Measurements from ENCODE around the gene CSPG4.
"Not testable (repeated sequence)": the region's sequence is repeated elsewhere in the genome, so short reads cannot be mapped to it uniquely, and the experiment has no call there.

Gene CSPG4

DNA sequence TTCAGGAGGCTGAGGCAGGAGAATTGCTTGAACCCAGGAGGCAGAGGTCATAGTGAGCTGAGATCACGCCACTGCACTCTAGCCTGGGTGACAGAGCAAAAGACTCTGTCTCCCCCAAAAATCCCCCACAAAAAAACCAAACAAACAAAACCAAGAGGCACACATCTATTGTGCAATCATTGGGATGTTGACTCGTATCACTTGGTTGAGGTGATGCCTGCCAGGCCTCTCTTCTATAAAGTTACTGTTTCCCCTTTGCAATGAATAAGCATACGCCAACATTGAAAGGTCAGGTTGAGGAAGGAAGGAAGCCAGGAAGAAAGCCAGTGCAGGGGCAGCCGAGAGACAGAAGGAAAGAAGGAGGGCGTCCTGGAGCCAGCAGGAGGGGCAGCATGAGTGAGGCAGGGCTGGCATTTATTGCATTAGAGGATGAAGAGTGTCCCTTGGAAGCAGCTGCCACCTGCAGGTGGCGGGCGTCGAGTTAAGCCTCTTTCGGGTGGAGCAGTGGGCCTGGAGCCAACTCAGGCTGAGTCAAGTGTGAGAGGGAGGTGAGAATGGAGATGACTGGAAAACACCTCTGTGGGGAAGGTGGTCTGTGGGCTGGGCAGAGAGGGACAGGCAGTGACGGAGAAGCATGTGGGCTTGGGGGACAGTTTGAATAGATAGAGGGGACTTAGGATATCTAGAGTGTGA, 8.3 kb upstream of the CSPG4 start:
- Mint-ChIP-seq H3K4me3 (no peak overlapping the region), H3K27ac (peak overlapping the region; percentile 13), H3K9me3 (no peaks in the 10 kb centered on the region), H3K27me3 (peaks cover 5% of the 10 kb centered on the region), H3K36me3 (no peaks in the 10 kb centered on the region), H3K4me1 (peaks cover 7% of the 10 kb centered on the region)

GRCh38 chr15:75720297-75720696, 7.6 kb upstream of the CSPG4 start:
- Mint-ChIP-seq H3K27me3 (peaks cover 5% of the 10 kb centered on the region), H3K27ac (no peak overlapping the region), H3K4me3 (no peak overlapping the region), H3K36me3 (no peaks in the 10 kb centered on the region), H3K9me3 (no peaks in the 10 kb centered on the region), H3K4me1 (peaks cover 7% of the 10 kb centered on the region)

DNA sequence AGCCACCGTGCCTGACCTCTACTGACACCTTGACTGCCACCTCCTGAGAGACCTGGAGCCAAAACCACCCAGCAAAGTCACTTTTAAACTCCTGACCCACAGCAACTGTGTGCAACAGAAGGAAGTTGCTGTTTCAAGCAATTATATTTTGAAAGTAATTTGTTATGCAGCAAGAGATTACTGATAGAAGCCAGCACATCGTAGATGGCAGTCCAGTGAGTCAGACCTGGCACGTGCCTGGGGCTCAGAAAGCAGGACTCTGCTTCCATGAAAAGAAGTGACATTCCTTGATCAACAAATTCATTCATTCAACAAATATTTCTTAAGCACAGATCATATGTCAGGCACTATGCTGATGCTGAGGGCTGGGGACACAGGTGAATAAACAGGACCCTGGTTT, 5.7 kb upstream of the CSPG4 start:
- Mint-ChIP-seq H3K36me3 (no peaks in the 10 kb centered on the region), H3K27ac (no peak overlapping the region), H3K27me3 (peaks cover 6% of the 10 kb centered on the region), H3K4me1 (peaks cover 7% of the 10 kb centered on the region), H3K4me3 (no peak overlapping the region), H3K9me3 (no peaks in the 10 kb centered on the region)

GRCh38 chr15:75717001-75717400, 4.4 kb upstream of the CSPG4 start:
- not testable (repeated sequence) for H3K4me3 Mint-ChIP-seq, H3K9me3 Mint-ChIP-seq, H3K27ac Mint-ChIP-seq, H3K27me3 Mint-ChIP-seq, H3K4me1 Mint-ChIP-seq, H3K36me3 Mint-ChIP-seq

DNA sequence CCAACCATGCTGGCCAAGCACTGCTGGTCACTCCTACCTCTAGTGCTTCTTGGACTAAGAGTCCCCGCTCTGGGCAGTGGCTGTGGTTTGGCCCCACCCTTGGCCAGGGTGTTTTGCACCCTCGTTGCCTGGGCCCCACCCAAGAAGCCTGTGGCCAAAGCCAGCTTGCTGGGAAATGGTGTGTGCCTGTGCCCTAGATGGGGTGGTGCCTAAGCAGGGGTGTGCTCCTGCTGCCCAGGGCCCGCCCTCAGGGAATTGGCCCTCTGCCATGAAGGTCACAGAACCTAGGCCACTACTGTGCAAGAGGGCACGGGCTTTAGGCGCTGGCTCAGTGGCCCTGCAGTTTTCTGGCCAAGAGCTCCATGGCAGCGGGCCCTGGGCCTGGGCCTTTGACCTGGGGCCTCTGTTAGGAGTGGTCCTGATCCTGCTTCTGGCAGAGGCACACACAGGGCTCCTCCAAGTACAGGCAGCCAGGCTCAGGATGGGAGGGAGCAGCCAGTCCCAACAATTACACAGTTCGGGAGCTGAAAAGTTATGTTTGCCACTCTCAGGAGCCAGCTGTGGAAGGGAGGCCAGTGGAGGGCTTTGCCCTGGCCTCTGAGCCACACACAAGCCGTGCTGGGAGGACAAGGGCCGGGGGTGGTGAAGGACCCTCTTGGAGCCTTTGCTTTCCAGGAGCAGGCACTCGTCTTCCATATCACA, 3.8 kb upstream of the CSPG4 start:
- not testable (repeated sequence) for H3K9me3 Mint-ChIP-seq, H3K27ac Mint-ChIP-seq, H3K36me3 Mint-ChIP-seq, H3K4me3 Mint-ChIP-seq, H3K27me3 Mint-ChIP-seq, H3K4me1 Mint-ChIP-seq

DNA sequence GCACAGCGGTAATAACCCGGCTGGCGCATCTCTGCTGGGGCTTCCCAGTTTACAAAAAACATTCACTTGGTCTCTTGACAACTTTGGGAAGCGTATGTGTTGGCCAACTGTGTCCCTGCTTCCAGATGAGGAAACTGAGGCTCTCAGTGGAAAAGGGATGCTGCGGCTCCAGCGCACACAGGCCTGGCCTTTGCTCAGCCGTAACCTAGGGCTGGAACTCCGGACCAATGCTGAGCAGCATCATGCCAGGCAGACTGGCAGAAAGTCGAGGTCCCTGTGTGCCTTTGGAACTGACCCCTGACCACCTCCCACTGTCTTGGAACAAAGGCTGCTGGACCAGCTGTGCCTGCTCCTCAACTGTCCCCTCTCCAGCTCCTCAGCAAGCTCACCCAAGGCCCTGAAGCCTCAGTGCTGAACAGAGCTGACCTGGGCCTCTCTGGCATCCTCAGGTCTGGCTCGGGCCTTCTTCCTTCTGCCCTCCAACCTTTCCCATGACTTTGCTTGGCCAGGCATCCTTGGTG, 2.7 kb upstream of the CSPG4 start:
- not testable (repeated sequence) for H3K36me3 Mint-ChIP-seq, H3K27ac Mint-ChIP-seq, H3K4me1 Mint-ChIP-seq, H3K4me3 Mint-ChIP-seq, H3K27me3 Mint-ChIP-seq, H3K9me3 Mint-ChIP-seq

DNA sequence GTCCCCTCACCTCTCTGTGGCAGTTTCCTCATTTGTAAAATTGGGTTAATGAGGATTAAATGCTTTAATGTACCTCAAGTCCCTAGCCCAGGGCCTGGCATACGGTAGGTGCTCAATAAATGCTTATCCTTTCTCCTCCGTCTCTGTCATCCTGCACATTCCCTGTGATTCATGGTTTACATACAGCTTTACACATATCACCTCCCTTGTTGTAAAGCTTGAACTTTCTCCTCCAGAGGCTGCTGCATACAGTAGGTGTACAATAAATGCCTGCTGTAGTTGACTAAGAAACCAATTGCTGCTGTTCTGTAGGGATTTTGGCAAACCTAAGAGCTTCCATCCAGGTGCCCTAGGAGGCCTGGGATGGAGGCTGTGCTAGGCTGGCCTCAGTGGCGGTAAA, 1.5 kb upstream of the CSPG4 start:
- H3K36me3 Mint-ChIP-seq = no peaks in the 10 kb centered on the region
- H3K9me3 Mint-ChIP-seq = no peaks in the 10 kb centered on the region
- no peak overlapping the region for H3K4me3 Mint-ChIP-seq
- H3K4me1 Mint-ChIP-seq = no peaks in the 10 kb centered on the region
- no peak overlapping the region for H3K27ac Mint-ChIP-seq
- peaks cover 3% of the 10 kb centered on the region for H3K27me3 Mint-ChIP-seq

GRCh38 chr15:75713338-75713895, 769 bp upstream of the CSPG4 start:
- H3K27ac Mint-ChIP-seq = no peak overlapping the region
- H3K9me3 Mint-ChIP-seq = no peaks in the 10 kb centered on the region
- no peaks in the 10 kb centered on the region for H3K36me3 Mint-ChIP-seq
- no peak overlapping the region for H3K4me3 Mint-ChIP-seq
- peaks cover 3% of the 10 kb centered on the region for H3K27me3 Mint-ChIP-seq
- no peaks in the 10 kb centered on the region for H3K4me1 Mint-ChIP-seq

DNA sequence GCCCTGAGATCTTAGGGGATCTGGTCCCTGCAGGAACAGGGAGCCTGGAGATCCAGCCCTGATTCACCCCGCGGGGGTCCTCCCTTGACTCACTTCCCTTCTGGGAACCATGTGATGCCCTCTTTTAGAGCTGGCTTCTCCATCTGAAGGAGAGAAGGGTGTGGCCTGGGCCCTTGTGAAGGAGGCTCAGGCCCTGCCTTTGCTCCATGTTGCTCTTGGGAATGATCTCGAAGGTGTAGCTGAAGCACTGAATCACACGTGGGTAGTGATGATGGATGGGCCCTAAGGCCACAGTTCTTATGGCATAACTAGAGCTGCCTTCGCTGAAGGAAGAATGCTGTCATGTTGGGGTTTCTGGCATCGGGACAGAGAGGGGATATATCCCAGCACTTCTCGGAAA, 1.2 kb downstream of the CSPG4 start:
- not testable (repeated sequence) for H3K4me3 Mint-ChIP-seq, H3K4me1 Mint-ChIP-seq, H3K9me3 Mint-ChIP-seq, H3K27ac Mint-ChIP-seq, H3K27me3 Mint-ChIP-seq, H3K36me3 Mint-ChIP-seq

GRCh38 chr15:75710874-75711273, 1.8 kb downstream of the CSPG4 start:
- not testable (repeated sequence) for H3K4me3 Mint-ChIP-seq, H3K9me3 Mint-ChIP-seq, H3K27ac Mint-ChIP-seq, H3K4me1 Mint-ChIP-seq, H3K27me3 Mint-ChIP-seq, H3K36me3 Mint-ChIP-seq

- H3K27ac Mint-ChIP-seq, H3K36me3 Mint-ChIP-seq, H3K9me3 Mint-ChIP-seq: not testable (repeated sequence)
Measured at GRCh38 chr15:75709458-75709857, 3.2 kb downstream of the CSPG4 start.

DNA sequence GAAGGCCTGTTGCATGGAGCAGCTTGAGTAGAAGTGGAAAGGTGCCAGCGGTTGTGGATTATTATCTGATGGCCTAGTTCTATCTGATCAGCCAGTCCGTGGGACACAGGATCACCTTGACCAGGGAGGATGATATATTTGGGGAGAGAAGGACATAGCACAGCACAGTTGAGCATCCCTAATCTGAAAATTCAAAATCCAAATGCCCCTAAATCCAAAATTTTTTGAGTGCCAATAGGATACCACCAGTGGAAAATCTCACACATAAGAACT, 6.0 kb downstream of the CSPG4 start:
- H3K4me1 Mint-ChIP-seq = no peaks in the 10 kb centered on the region
- no peaks in the 10 kb centered on the region for H3K9me3 Mint-ChIP-seq
- peaks cover under 1% of the 10 kb centered on the region for H3K27me3 Mint-ChIP-seq
- H3K4me3 Mint-ChIP-seq = no peak overlapping the region
- no peaks in the 10 kb centered on the region for H3K36me3 Mint-ChIP-seq
- no peak overlapping the region for H3K27ac Mint-ChIP-seq

More at GRCh38 chr15:75709458-75709857, 3.2 kb downstream of the CSPG4 start:
- not testable (repeated sequence) for H3K4me3 Mint-ChIP-seq, H3K27me3 Mint-ChIP-seq, H3K4me1 Mint-ChIP-seq

- no peaks in the 10 kb centered on the region for H3K4me1 Mint-ChIP-seq
- no peaks in the 10 kb centered on the region for H3K9me3 Mint-ChIP-seq
- H3K27me3 Mint-ChIP-seq = no peaks in the 10 kb centered on the region
- H3K27ac Mint-ChIP-seq = no peak overlapping the region
- no peaks in the 10 kb centered on the region for H3K36me3 Mint-ChIP-seq
- H3K4me3 Mint-ChIP-seq = no peak overlapping the region
Measured at GRCh38 chr15:75705854-75706681, 6.6 kb downstream of the CSPG4 start.

DNA sequence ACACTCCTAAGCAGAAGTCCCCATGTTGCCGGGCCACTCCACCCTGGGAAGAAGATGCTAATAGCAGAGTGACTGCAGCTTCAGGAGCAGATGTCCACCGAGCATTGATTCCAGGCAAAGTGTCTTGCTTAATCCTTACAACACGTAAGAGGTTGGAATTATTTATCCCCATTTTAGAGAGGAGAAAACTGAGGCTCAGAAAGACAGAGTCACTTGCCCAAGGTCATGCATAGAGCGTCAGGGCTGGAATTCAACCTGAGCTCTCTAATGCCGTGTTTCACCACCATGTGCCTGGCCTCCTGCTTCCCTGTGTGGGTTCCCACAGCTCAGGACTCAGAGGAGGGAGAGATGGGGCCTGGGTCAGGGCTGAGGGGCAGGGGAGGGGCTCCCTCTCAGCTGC, 7.3 kb downstream of the CSPG4 start:
- not testable (repeated sequence) for H3K36me3 Mint-ChIP-seq, H3K27ac Mint-ChIP-seq, H3K9me3 Mint-ChIP-seq, H3K27me3 Mint-ChIP-seq, H3K4me3 Mint-ChIP-seq, H3K4me1 Mint-ChIP-seq

- H3K27me3 Mint-ChIP-seq = no peaks in the 10 kb centered on the region
- H3K27ac Mint-ChIP-seq = no peak overlapping the region
- no peaks in the 10 kb centered on the region for H3K4me1 Mint-ChIP-seq
- H3K4me3 Mint-ChIP-seq = no peak overlapping the region
- H3K9me3 Mint-ChIP-seq = no peaks in the 10 kb centered on the region
- no peaks in the 10 kb centered on the region for H3K36me3 Mint-ChIP-seq
Measured at GRCh38 chr15:75704618-75705017, 8.0 kb downstream of the CSPG4 start.

DNA sequence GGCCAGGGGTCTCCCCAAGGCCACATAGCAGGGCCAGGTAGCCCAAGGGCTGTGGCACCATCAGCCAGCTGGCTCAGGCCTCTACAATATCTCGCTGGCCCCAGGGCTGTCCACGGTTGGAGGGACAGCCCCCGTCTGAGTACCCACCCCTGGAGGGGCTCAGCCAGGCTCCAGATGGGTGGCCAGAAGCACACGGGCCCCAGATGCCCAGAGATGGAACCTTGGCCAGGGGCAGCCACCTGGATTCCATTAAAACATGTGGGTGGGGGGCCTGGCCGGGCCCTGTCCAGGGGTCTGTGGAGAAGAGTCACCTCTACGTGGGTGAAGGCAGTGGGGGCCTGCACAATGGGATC, 8.4 kb downstream of the CSPG4 start:
- H3K4me1 Mint-ChIP-seq = no peaks in the 10 kb centered on the region
- H3K27ac Mint-ChIP-seq = no peak overlapping the region
- no peaks in the 10 kb centered on the region for H3K36me3 Mint-ChIP-seq
- H3K27me3 Mint-ChIP-seq = no peaks in the 10 kb centered on the region
- H3K4me3 Mint-ChIP-seq = no peak overlapping the region
- H3K9me3 Mint-ChIP-seq = no peaks in the 10 kb centered on the region

Data from activated naive CD4-positive, alpha-beta T cell treated with anti-CD3 and anti-CD28 coated beads, Interleukin-2, amount 50 U/mL, for 24 hours (primary cell).